H9 (cell line): ENCODE results near the gene RBPJ. TPM values are rescaled to one million over a fixed set of nuclear protein-coding genes. Genes with fewer than 3 reads are reported as not detected.

Source experiments
- DNase-seq: peaks from one replicate; pipeline ENCODE4 v3.0.0-alpha.2; 2017
- H2AFZ ChIP-seq: one replicate; pipeline ENCODE4 v1.6.1; 2013; ENCODE audit warnings: mild to moderate bottlenecking, low read length, control low read depth, moderate library complexity
- H2AK5ac ChIP-seq: 2 replicates; pipeline ENCODE4 v1.6.1; 2013; ENCODE audit warnings: low read length, control low read depth, mixed read lengths; ENCODE audit not compliant: insufficient read length
- H2BK120ac ChIP-seq: one replicate; pipeline ENCODE4 v1.6.1; 2013; ENCODE audit warnings: low read depth, mild to moderate bottlenecking, low read length, control low read depth, inconsistent platforms; ENCODE audit not compliant: poor library complexity, severe bottlenecking
- H2BK12ac ChIP-seq: 2 replicates; pipeline ENCODE4 v1.6.1; 2013; ENCODE audit warnings: low read length, control low read depth, mixed read lengths, low read depth; ENCODE audit not compliant: insufficient read length
- H2BK15ac ChIP-seq: 2 replicates; pipeline ENCODE4 v1.6.1; 2013; ENCODE audit warnings: low read depth, low read length, control low read depth
- H2BK20ac ChIP-seq: one replicate; pipeline ENCODE4 v1.6.1; 2013; ENCODE audit warnings: low read depth, mild to moderate bottlenecking, low read length, control low read depth, inconsistent platforms; ENCODE audit not compliant: poor library complexity, severe bottlenecking
- H2BK5ac ChIP-seq: 2 replicates; pipeline ENCODE4 v1.6.1; 2013; ENCODE audit warnings: low read length, control low read depth, mixed read lengths; ENCODE audit not compliant: insufficient read length
- H3K14ac ChIP-seq: 2 replicates; pipeline ENCODE4 v1.6.1; 2013; ENCODE audit warnings: low read length, control low read depth; ENCODE audit not compliant: insufficient read depth
- H3K18ac ChIP-seq: 2 replicates; pipeline ENCODE4 v1.6.1; 2013; ENCODE audit warnings: low read depth, mild to moderate bottlenecking, mixed read lengths, low read length, control low read depth; ENCODE audit not compliant: insufficient read length
- H3K23ac ChIP-seq: 2 replicates; pipeline ENCODE4 v1.6.1; 2013; ENCODE audit warnings: low read length, control low read depth, mixed read lengths, low read depth; ENCODE audit not compliant: insufficient read length
- H3K23me2 ChIP-seq: 2 replicates; pipeline ENCODE4 v1.6.1; 2013; ENCODE audit warnings: low read depth, mild to moderate bottlenecking, mixed read lengths, low read length, control low read depth; ENCODE audit not compliant: insufficient read length, poor library complexity, severe bottlenecking
- H3K27ac ChIP-seq: 2 replicates; pipeline ENCODE4 v1.5.1; 2013; ENCODE audit warnings: low read length, control low read depth, mixed read lengths, low read depth; ENCODE audit not compliant: insufficient read length
- H3K27me3 ChIP-seq: 2 replicates; pipeline ENCODE4 v1.6.1; 2013; ENCODE audit warnings: low read length, control low read depth, inconsistent platforms; ENCODE audit not compliant: insufficient read depth
- H3K4ac ChIP-seq: 2 replicates; pipeline ENCODE4 v1.6.1; 2013; ENCODE audit warnings: low read depth, mild to moderate bottlenecking, control low read depth, inconsistent platforms, low read length, moderate library complexity
- H3K4me1 ChIP-seq: 2 replicates; pipeline ENCODE4 v1.6.1; 2013; ENCODE audit warnings: low read length, control low read depth, inconsistent platforms; ENCODE audit not compliant: insufficient read depth
- H3K4me2 ChIP-seq: 2 replicates; pipeline ENCODE4 v1.6.1; 2013; ENCODE audit warnings: low read length, control low read depth, mixed read lengths; ENCODE audit not compliant: insufficient read length, insufficient read depth
- H3K56ac ChIP-seq: 2 replicates; pipeline ENCODE4 v1.6.1; 2013; ENCODE audit warnings: low read depth, mild to moderate bottlenecking, mixed read lengths, low read length, control low read depth; ENCODE audit not compliant: insufficient read length
- H3K79me1 ChIP-seq: 2 replicates; pipeline ENCODE4 v1.6.1; 2013; ENCODE audit warnings: low read depth, mild to moderate bottlenecking, moderate library complexity, low read length, control low read depth, inconsistent platforms; ENCODE audit not compliant: insufficient read depth, poor library complexity, severe bottlenecking
- H3K79me2 ChIP-seq: 2 replicates; pipeline ENCODE4 v1.6.1; 2013; ENCODE audit warnings: low read length, control low read depth, inconsistent platforms; ENCODE audit not compliant: insufficient read depth
- H3K9ac ChIP-seq: 2 replicates; pipeline ENCODE4 v1.6.1; 2013; ENCODE audit warnings: low read length, control low read depth, mixed read lengths; ENCODE audit not compliant: insufficient read length; ENCODE audit errors: extremely low read depth
- H3K9me3 ChIP-seq: one replicate; pipeline ENCODE4 v1.6.1; 2013; ENCODE audit warnings: low read depth, low read length, inconsistent platforms; ENCODE audit not compliant: control insufficient read depth
- H3T11ph ChIP-seq: one replicate; pipeline ENCODE4 v1.6.1; 2013; ENCODE audit warnings: mild to moderate bottlenecking, low read length, control low read depth, inconsistent platforms
- H4K20me1 ChIP-seq: one replicate; pipeline ENCODE4 v1.6.1; 2013; ENCODE audit not compliant: control insufficient read depth, insufficient read length, insufficient read depth
- H4K5ac ChIP-seq: 2 replicates; pipeline ENCODE4 v1.6.1; 2013; ENCODE audit warnings: low read depth, mild to moderate bottlenecking, mixed read lengths, low read length, control low read depth; ENCODE audit not compliant: insufficient read length
- H4K8ac ChIP-seq: replicated peaks from 2 replicates; pipeline ENCODE4 v1.6.1; 2013; ENCODE audit warnings: low read length, control low read depth, mixed read lengths, low read depth; ENCODE audit not compliant: insufficient read length
- H4K91ac ChIP-seq: 2 replicates; pipeline ENCODE4 v1.6.1; 2013; ENCODE audit warnings: low read depth, mild to moderate bottlenecking, moderate library complexity, mixed read lengths, low read length, control low read depth; ENCODE audit not compliant: insufficient read length
- H3K27ac Mint-ChIP-seq, 3 experiments: 2 replicates in 2 of 3; 3 replicates in 1 of 3; pipeline ENCODE4 v1.8.0; 2020 to 2021; ENCODE audit warnings: mixed read lengths in 3 of 3, mild to moderate bottlenecking in 1 of 3, moderate library complexity in 1 of 3
- H3K27me3 Mint-ChIP-seq: 2 replicates; pipeline ENCODE4 v1.8.0; 2021; ENCODE audit warnings: low read depth, mild to moderate bottlenecking, moderate library complexity, mixed read lengths
- H3K36me3 Mint-ChIP-seq, 3 experiments: 2 replicates in 2 of 3; 3 replicates in 1 of 3; pipeline ENCODE4 v1.8.0; 2020 to 2021; ENCODE audit warnings: low read depth in 3 of 3, mixed read lengths in 3 of 3; ENCODE audit not compliant: insufficient read depth in 1 of 3
- H3K4me1 Mint-ChIP-seq, 2 experiments: 2 replicates each; pipeline ENCODE4 v1.8.0; 2020; ENCODE audit warnings: mixed read lengths in 2 of 2
- H3K4me3 Mint-ChIP-seq, 2 experiments: 2 replicates in 1 of 2; 3 replicates in 1 of 2; pipeline ENCODE4 v1.8.0; 2020 to 2021; ENCODE audit warnings: mild to moderate bottlenecking in 2 of 2, mixed read lengths in 2 of 2, moderate library complexity in 1 of 2
- H3K9me3 Mint-ChIP-seq, 2 experiments: 2 replicates in 1 of 2; 3 replicates in 1 of 2; pipeline ENCODE4 v1.8.0; 2020; ENCODE audit warnings: mild to moderate bottlenecking in 2 of 2, mixed read lengths in 2 of 2, moderate library complexity in 1 of 2
- CTCF ChIP-seq: fragments of 200-600 bp; sonication (generic); conservative IDR thresholded peaks from 3 replicates; pipeline ENCODE4 v1.8.0; 2021; ENCODE audit warnings: antibody characterized with exemption, mild to moderate bottlenecking
- WGBS: extraction: QIAGEN DNeasy Blood & Tissue Kit; methylation state at CpG from one replicate; pipeline ENCODE4 v1.1.7; 2013; ENCODE audit warnings: missing lambda C conversion rate, low lambda C conversion rate, mixed read lengths; ENCODE audit not compliant: insufficient read length; ENCODE audit errors: extremely low coverage; 5-methylcytosine and 5-hydroxymethylcytosine counted together
- total RNA-seq: library from RNA; stranded (reverse); gene quantifications from 2 replicates; pipeline ENCODE4 v1.2.1, GENCODE V29; 2021

Gene RBPJ
- total RNA-seq, 1 experiment from 2014 or later = 166 TPM

GRCh38 chr4:26355392-26356052 lies 34.7 kb downstream of the RBPJ start:
- no peak overlapping the region for H3K4me3 Mint-ChIP-seq
- no peaks in the 10 kb centered on the region; the same call in 1 of the 2 replicates for H3K4me1 ChIP-seq

More at GRCh38 chr4:26355392-26356052, 34.7 kb downstream of the RBPJ start:
- Mint-ChIP-seq H3K9me3 (no peaks in the 10 kb centered on the region), H3K4me1 (peaks cover 25 to 27% of the 10 kb centered on the region in 2 experiments), H3K36me3 (no peaks in the 10 kb centered on the region), H3K27ac (no peak overlapping the region), H3K27me3 (no peaks in the 10 kb centered on the region)
- Histone ChIP-seq H2BK5ac (no peak overlapping the region), H2AFZ (no peak overlapping the region), H2BK12ac (no peak overlapping the region), H3K14ac (no peak overlapping the region), H4K5ac (no peak overlapping the region), H2BK20ac (no peak overlapping the region), H3K4me2 (no peak overlapping the region), H3K18ac (no peak overlapping the region), H4K91ac (no peak overlapping the region), H2BK120ac (no peak overlapping the region), H4K8ac (no peak overlapping the region), H3K4ac (no peak overlapping the region), H3K23me2 (no peaks in the 10 kb centered on the region), H3K27me3 (no peaks in the 10 kb centered on the region), H3K9me3 (no peaks in the 10 kb centered on the region), H3K27ac (no peak overlapping the region), H2AK5ac (no peak overlapping the region), H3K23ac (no peak overlapping the region), H3K56ac (no peak overlapping the region), H3K9ac (no peak overlapping the region), H3K79me2 (peaks cover 68% of the 10 kb centered on the region; the same call in 1 of the 2 replicates), H4K20me1 (no peaks in the 10 kb centered on the region), H2BK15ac (no peak overlapping the region), H3K79me1 (no peaks in the 10 kb centered on the region), H3T11ph (no peak overlapping the region)
- no CpG with 5 or more reads among the region's 1 CpG for WGBS
- no peak for TF ChIP-seq CTCF
- no peak for DNase-seq
